ENCODE results near the gene IMP4.

Gene IMP4

GRCh38 chr2:130373808-130374365 is 31.2 kb downstream of the IMP4 start:
- no peak overlapping the region for H3K27ac ChIP-seq (ENCODE audit: extremely low read depth, low read depth, low read length)
- H3K9me3 ChIP-seq (ENCODE audit: control insufficient read depth, insufficient read depth, low read depth, low read length): no peaks in the 10 kb centered on the region
- CTCF ChIA-PET: interaction anchor here (1.0 to 1.7 kb wide), 6 partner anchors 12 to 432 kb away, joined by 3 to 5 read pairs (median 4); no protein-coding TSS in a partner anchor
- no peak for TF ChIP-seq ZNF366 (tag by site-specific recombination; conservative IDR thresholded peaks at IDR 0.05)
- TF ChIP-seq ZNF174 (tag by site-specific recombination; IDR thresholded peaks at IDR 0.05): no peak
- no peak for TF ChIP-seq ZNF350 (tag by site-specific recombination; IDR thresholded peaks at IDR 0.05)
- no peak for TF ChIP-seq ZNF623 (tag by site-specific recombination; IDR thresholded peaks at IDR 0.05)
- no peak for TF ChIP-seq ZNF549 (tag by site-specific recombination; IDR thresholded peaks at IDR 0.05)
- TF ChIP-seq PRDM1 (tag by site-specific recombination; IDR thresholded peaks at IDR 0.05): no peak
- TF ChIP-seq ZFHX2 (tag by site-specific recombination; conservative IDR thresholded peaks at IDR 0.05): no peak
- no peak for TF ChIP-seq ZBTB7A (tag by site-specific recombination; IDR thresholded peaks at IDR 0.05; ENCODE audit: low read depth)
- no peak for TF ChIP-seq ZNF660 (tag by site-specific recombination; IDR thresholded peaks at IDR 0.05)
- TF ChIP-seq ZNF274 (IDR thresholded peaks at IDR 0.05; ENCODE audit: low read length): no peak
- no peak for TF ChIP-seq ZNF274 (tag by site-specific recombination; IDR thresholded peaks at IDR 0.05; ENCODE audit: borderline replicate concordance)
- no peak for TF ChIP-seq ZNF692 (tag by site-specific recombination; IDR thresholded peaks at IDR 0.05)
- no peak for TF ChIP-seq ZBTB21 (tag by site-specific recombination; IDR thresholded peaks at IDR 0.05)
- no peak for TF ChIP-seq ZBTB26 (tag by site-specific recombination; optimal IDR thresholded peaks at IDR 0.05)
- TF ChIP-seq ZNF391 (tag by site-specific recombination; IDR thresholded peaks at IDR 0.05; ENCODE audit: borderline replicate concordance, low read depth): no peak
- TF ChIP-seq AEBP2 (tag by site-specific recombination; IDR thresholded peaks at IDR 0.05; ENCODE audit: borderline replicate concordance): no peak
- no peak for TF ChIP-seq ZNF221 (tag by site-specific recombination; IDR thresholded peaks at IDR 0.05; ENCODE audit: borderline replicate concordance)
- POLR2A ChIA-PET: interaction anchor here (1.7 to 3.1 kb wide), 2 partner anchors 17 to 31 kb away, joined by 8 to 17 read pairs; partner anchors contain the start of gene IMP4
- 0 out of 2 replicates have a peak, but pooled peaks cover 3% of the 10 kb centered on the region for H3K4me1 ChIP-seq (ENCODE audit: control insufficient read depth, insufficient read depth, low read length)
- H3K4me3 ChIP-seq (ENCODE audit: low read depth, low read length): no peak overlapping the region
- peaks cover 0 to 20% of the 10 kb centered on the region in 2 experiments; a peak in 1 of 3 replicates for H3K36me3 ChIP-seq (ENCODE audit: control insufficient read depth in 2 of 2, insufficient read depth in 1 of 2, low read length in 2 of 2)

GRCh38 chr2:130374587-130375290 is 32.0 kb downstream of the IMP4 start:
- H3K9me3 ChIP-seq (ENCODE audit: control insufficient read depth, insufficient read depth, low read depth, low read length): no peaks in the 10 kb centered on the region
- H3K27ac ChIP-seq (ENCODE audit: extremely low read depth, low read depth, low read length): no peak overlapping the region
- TF ChIP-seq ZNF133 (tag by site-specific recombination; IDR thresholded peaks at IDR 0.05) (no peak), ZFHX2 (tag by site-specific recombination; conservative IDR thresholded peaks at IDR 0.05) (0 out of 2 replicates have a peak, but pooled peaks have one; percentile 10), MEIS1 (CRISPR knock-in tag; IDR thresholded peaks at IDR 0.05; ENCODE audit: borderline replicate concordance) (no peak), ZNF76 (tag by site-specific recombination; IDR thresholded peaks at IDR 0.05; ENCODE audit: borderline replicate concordance, low read depth) (no peak)
- CTCF ChIA-PET: no interaction called here
- 0 out of 2 replicates have a peak, but pooled peaks cover 3% of the 10 kb centered on the region for H3K4me1 ChIP-seq (ENCODE audit: control insufficient read depth, insufficient read depth, low read length)
- no peak overlapping the region for H3K4me3 ChIP-seq (ENCODE audit: low read depth, low read length)
- POLR2A ChIA-PET: interaction anchor here (3.1 kb wide), 1 partner anchor 32 kb away, joined by 17 read pairs; the partner anchor contains the start of gene IMP4
- H3K36me3 ChIP-seq (ENCODE audit: control insufficient read depth in 2 of 2, insufficient read depth in 1 of 2, low read length in 2 of 2): peaks cover 0 to 20% of the 10 kb centered on the region in 2 experiments; a peak in 1 of 3 replicates
